D721Med (cell line): ENCODE data around the gene ITGAE.

Experiments
- DNase-seq: peaks from one replicate; pipeline ENCODE4 v3.0.0; 2011; ENCODE audit warnings: low spot score; ENCODE audit not compliant: insufficient read length
- FAIRE-seq: peaks from 2 replicates; lab custom pipeline; 2011; peaks lifted over from hg19 to GRCh38; lab: Jason Lieb, UNC
- CTCF ChIP-seq: IDR thresholded peaks from 2 replicates; pipeline ENCODE4 v1.5.1; 2012; ENCODE audit warnings: mild to moderate bottlenecking, control low read depth; ENCODE audit not compliant: insufficient read depth; ENCODE audit errors: missing control alignments

Gene ITGAE

GRCh38 chr17:3679531-3680126 is 121.4 kb downstream of the ITGAE start:
- FAIRE-seq (no peak), DNase-seq (no peak)
- no peak for TF ChIP-seq CTCF

- FAIRE-seq, result no peak
- no peak for TF ChIP-seq CTCF
Observed at GRCh38 chr17:3678821-3679530, 122.0 kb downstream of the ITGAE start.

GRCh38 chr17:3678095-3678820 is 122.7 kb downstream of the ITGAE start:
- DNase-seq (no peak), FAIRE-seq (no peak)
- no peak for TF ChIP-seq CTCF

More at GRCh38 chr17:3678821-3679530, 122.0 kb downstream of the ITGAE start:
- DNase-seq, result no peak

- FAIRE-seq (no peak), DNase-seq (no peak)
- TF ChIP-seq CTCF, result no peak
Observed at GRCh38 chr17:3675886-3676285, 125.1 kb downstream of the ITGAE start.

GRCh38 chr17:3672571-3672970 is 128.4 kb downstream of the ITGAE start:
- DNase-seq (no peak), FAIRE-seq (no peak)
- no peak for TF ChIP-seq CTCF

- TF ChIP-seq CTCF, result no peak
- DNase-seq, result no peak
- FAIRE-seq, result no peak
Observed at GRCh38 chr17:3669548-3669947, 131.4 kb downstream of the ITGAE start.

GRCh38 chr17:3669085-3669347 is 132.0 kb downstream of the ITGAE start:
- DNase-seq (no peak), FAIRE-seq (no peak)
- TF ChIP-seq CTCF, result no peak
